Measurements from ENCODE around the gene TLL1.

TLL1 gene

DNA sequence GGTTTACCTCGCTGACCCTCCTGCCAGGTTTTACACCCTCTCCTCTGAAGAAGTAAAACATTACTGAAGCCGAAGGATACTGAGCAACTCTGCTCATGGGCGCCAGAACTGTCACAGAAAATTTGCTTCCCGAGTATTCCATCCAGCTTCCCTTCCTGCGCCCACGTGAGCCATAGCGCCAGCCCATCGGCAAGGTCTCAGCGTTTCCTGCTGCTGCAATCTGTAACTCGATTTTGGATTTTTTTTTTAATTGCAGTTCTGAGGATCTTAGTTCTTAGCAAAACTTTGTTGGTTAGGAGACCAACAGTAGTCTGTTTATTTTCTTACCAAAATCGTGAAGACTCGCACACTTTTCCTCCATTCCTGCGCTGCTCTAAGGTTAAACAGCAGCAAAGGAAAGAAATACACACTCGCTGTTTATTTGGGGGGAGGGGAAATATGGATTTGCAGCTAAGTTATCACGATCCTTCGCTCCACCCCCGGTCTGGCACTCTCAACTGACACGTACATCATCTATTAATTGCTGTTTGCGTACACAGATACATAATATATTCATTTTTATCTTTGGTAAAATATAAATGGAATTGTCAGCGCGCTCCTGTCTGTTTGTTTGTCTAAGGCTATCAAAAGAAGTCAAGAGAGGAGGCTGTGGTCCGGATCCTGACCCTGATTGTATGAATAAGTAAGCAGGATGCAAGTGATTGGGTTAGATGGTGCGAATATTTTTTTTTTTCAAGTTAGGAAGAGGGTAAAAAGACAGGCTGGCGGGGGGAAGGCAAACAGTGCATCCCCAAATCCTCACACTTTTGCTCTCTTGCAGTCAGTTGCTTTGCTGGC is at the start of gene TLL1:
TSS of gene TLL1 (plus strand) at position 777 of the 837 bp plus-strand sequence. CDS start 668 bp downstream, outside the sequence.
- no peak within 1 kb of the TSS for H3K27ac ChIP-seq
- DNase-seq (ENCODE audit: low read depth, low spot score), result no peak

DNA sequence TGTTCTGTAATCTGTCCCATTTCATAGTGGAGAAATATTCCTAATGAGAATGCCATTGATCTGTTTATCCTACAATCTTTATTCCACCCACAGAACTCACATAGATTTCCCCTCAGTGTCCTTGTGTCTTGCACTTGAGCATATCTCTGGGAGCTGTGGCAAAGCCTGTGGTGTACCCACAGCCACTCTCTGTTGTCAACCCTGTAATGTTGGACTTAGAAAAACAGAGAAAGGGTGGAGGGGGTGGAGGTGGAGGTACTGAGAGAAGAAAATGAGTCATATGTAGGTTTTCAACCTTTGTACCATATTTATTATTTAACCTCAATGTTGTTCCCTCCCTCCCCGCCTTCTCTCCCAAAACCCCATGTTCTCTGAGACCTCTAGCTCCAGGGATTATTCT is 46.9 kb upstream of the TLL1 start:
- no peak for DNase-seq (ENCODE audit: low read depth, low spot score)
- no peak overlapping the region for H3K27ac ChIP-seq

DNA sequence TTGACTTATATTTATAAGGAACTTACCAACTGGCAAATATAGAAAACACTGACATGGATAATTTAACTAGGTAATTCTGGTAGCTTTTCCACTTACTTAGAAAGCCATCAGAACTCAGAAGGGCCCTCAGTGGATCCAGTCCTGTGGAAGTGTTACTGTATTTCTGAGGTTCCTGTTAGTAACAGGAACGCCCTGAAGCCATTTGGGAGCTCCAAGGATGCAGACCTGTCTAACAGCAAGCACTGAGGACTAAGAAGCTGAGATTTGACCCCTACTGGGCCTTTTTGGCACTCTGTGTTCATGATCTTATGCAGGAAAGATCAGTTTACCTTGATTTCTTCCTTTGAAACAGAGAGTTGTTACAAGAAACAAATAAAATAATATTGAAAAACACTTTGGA is 46.0 kb upstream of the TLL1 start:
- no peak overlapping the region for H3K27ac ChIP-seq
- no peak for DNase-seq (ENCODE audit: low read depth, low spot score)

DNA sequence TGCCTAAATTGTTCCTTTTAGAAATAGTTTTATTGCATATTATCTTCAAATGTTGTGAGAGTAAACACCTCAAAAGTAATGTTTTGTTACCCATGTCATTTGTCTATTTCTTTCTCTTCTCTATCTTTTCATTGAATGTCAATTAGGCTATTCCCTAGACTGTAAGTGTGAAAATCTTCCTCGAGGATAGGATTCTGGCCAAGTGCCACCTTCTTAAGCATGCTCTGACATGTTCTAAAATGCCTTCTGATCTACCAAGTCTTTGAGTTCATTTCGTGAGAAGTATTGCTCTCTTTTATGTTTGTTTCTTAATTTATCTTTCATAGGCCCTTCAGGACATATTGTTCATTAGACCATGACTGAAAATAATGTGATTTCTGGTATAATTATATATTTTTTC is 44.1 kb upstream of the TLL1 start:
- no peak for DNase-seq (ENCODE audit: low read depth, low spot score)
- no peak overlapping the region for H3K27ac ChIP-seq

DNA sequence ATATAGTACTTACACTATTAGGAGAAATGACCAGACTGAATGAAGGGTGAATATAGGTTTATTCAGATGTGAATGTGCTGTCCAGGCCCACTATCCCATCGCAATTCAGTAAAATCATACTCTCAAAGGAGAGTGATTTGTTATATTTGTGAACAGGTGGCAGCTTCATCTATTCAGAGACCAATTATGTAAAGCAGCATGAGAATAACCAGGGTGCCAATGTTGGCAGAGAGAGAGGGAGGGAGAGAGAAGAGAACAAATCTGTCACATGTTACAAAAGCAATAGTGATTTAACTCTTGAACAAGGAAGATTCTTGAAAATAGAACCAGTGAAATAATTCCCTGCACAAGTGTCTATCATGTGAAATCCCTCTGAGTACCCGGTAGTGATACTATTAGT is 38.9 kb upstream of the TLL1 start:
- no peak for DNase-seq (ENCODE audit: low read depth, low spot score)
- H3K27ac ChIP-seq, result no peak overlapping the region

DNA sequence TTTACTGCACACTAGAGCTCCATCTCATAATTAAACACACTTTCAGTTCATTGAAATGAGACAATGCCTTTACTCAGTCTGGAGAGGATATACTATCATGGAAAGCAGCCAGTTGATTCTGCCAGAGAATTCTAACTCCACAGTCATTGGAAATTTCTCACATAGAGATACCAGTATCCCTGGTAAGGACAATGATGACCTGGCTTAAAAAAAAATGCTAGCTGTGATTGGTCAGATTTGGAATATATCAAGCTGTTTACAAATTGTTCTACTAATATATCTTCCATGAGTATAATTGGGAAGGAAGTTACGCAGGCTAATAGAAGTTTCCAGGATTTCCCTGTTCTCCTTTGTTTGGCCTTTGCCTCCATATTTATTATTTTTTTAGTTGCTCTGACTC is 34.5 kb upstream of the TLL1 start:
- no peak for DNase-seq (ENCODE audit: low read depth, low spot score)
- no peak overlapping the region for H3K27ac ChIP-seq

DNA sequence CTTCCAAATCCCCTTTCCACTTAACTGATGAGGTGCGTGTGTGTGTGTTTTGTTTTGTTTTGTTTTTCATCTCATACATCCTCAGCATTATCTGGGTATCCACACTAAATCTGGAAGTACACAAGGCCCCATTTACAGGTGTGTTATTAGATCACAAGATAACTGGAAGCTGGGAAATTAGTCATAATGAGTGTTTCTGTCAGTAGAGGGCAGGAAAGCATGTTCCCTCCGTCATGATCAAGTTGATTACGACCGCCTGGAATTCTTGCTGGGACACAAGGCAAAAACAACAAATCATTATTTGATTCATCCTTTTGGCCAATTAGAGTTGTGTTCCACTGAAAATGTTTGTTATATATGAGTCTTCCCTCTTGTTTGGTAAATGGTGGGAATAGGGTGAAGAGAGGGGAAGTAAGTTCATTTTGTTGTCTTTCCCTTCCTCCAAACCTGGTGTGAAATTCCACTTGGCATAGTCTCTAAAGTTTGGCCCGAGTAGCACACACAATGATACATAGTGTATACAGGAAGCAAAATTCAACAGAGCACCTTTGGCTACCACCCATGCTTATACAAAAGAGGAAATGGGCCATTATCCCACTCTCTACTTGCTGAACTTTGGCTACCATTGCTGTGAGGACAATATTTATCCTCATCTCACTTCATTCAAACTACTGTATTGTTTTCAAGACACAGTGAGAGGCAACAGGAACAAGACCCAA is 33.3 kb upstream of the TLL1 start:
- no peak overlapping the region for H3K27ac ChIP-seq
- peak; percentile 10 for DNase-seq (ENCODE audit: low read depth, low spot score)

DNA sequence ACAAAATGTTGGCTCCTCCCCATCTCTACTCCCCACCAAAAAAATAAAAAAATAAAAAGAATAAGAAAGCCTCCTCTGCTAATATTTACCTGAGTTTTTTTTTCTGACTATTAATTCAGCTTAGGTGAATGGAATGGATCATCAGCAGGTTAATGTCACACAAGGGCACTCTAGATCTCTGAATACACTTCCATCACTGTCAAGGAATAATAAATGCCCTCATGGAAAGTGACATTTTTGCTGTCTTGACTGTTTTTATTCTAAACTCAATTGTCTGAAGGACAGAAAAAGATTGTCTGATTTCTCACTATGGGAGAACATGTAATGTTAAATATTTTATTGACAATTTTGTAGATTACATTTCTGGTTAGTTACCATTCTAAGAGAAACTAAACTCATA is 30.4 kb upstream of the TLL1 start:
- H3K27ac ChIP-seq, result no peak overlapping the region
- no peak for DNase-seq (ENCODE audit: low read depth, low spot score)

DNA sequence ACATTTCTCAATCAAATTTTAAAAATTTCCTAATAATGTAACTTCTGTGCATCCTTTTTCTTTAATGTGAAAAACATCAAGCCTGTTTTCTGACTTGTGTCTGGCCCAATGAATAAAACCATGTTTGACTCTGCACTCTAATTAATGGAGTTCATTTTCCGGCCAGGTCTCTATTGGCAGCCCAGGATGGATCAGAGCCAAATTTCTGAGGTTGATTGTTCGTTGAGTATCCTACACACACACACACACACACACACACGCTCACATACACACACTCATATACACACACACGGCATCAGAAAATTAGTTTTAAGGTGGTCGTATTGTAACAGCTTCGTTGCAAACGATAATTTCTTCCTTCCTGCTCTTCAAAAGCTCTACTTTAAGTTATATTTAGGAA is 28.9 kb upstream of the TLL1 start:
- no peak for DNase-seq (ENCODE audit: low read depth, low spot score)
- H3K27ac ChIP-seq, result no peak overlapping the region

DNA sequence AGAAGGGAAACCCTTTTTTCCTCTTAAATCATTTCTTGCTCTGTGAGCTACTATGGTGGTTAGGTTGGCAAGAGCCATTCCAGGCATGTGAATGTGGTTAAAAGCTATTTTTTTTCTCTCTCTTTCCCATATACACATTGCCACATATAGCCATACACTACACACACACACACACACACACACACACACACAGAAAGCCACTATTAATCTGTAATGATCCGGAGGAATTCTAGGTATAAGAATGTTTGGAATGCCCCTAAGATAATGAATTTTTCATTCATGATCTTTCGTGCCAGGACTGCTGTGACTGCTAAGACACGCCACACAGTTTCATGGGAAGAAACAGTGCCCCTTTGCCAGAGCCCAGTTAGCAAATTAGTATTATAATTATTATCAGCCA is 21.8 kb upstream of the TLL1 start:
- no peak overlapping the region for H3K27ac ChIP-seq
- DNase-seq (ENCODE audit: low read depth, low spot score), result no peak

DNA sequence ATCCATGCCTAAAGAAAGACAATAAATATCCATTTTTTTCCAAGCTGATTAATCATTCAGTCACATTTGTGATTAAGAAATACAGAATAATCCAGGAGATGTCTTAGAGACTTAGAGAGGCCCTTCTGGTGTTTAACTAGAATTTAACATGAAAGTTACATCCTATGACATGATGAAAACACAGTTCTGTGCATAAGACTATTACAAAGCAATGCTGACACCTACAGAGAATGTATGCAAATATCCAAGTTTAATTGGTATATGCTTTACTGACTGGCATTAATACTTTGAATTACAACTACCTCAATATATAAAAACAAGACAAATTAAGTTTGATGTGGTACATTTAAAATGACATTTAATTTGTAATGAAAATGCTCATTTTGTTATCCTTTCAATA is 17.8 kb upstream of the TLL1 start:
- no peak for DNase-seq (ENCODE audit: low read depth, low spot score)
- H3K27ac ChIP-seq, result no peak overlapping the region

DNA sequence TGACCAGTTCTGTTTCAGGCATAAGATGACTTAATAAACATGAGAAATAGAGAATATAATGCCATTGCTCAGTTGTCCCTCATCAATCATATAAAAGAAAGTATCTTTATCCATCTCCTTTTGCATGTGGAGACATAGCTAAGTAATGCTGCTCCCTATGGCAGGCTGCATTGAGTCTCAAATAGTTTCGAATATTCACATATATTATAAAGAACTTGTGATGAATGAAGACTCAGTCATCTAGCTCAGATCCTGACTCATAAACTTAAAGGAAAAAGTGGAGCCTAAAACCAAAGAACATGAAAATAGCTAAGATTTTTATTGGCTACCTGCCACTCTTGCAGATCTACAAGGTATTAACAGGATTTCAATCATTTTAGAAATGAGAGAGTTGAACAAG is 11.7 kb upstream of the TLL1 start:
- H3K27ac ChIP-seq, result no peak overlapping the region
- DNase-seq (ENCODE audit: low read depth, low spot score), result no peak

DNA sequence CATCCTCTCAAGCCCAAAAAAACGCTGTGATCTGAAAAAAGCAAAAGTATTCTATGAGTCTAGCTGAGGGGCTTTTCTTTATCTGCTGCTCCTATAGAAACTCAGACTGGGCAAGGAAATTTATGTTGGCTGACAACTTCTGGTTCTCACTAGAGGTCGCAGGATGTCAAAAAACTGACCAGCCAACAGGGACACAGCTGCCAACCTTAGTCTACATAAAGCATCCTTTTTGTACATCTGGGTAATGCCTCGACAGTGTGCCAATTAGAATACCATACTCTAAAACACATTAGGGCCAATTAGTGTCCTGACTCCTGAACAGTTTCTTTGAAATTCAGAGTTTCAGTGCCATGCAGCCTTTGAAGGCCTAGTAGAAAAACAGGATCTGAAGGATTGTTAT is 8.8 kb upstream of the TLL1 start:
- no peak for DNase-seq (ENCODE audit: low read depth, low spot score)
- H3K27ac ChIP-seq, result no peak overlapping the region

DNA sequence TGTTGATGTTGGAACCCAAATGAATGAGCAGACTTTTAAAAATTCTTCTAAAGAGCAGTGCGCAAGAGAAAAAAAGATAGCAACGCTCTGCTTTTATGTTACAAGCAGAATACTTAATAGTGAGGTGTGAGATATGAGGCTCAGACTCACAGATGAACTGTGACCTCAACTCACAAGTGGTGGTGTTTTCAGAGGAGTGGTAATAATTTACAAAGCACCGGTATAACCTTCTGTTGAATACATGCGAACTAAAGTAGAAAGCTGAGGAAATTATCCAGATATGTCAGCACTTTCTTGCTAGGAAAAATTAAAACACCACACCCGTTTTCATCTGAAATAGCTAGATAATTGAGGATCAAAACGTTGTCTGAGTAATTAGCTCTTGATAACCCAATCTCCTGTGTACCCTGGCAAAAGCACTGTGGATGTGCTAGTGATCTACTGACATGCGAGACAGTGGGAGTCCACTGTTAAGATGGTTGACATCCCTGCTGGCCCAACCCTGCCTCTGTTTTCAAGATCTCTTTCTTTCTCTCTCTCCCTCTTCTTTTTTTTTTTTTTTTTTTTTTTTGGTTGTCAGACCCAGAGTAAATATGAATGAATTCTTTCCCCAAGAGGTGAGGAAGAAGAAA is 6.9 kb upstream of the TLL1 start:
- no peak overlapping the region for H3K27ac ChIP-seq
- DNase-seq (ENCODE audit: low read depth, low spot score), result no peak

DNA sequence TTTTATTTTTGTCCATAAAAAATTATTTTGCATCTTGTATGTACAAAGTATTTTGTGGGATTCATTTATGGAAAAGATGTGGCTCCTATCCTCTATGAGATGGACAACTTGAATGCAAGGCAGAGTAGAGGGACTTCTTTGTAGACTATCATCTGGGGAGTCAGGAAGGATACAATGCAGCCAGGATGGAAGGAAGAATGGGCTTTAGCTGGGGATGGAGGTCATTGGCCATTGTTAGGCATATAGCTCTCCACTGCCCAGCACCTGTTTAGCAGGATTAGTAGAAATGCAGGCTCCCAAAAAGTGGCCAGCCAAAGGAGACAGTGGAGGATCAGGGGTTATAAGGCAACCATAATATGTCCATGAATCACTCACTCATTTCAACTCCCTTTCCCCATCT is 5.1 kb upstream of the TLL1 start:
- no peak overlapping the region for H3K27ac ChIP-seq
- no peak for DNase-seq (ENCODE audit: low read depth, low spot score)

DNA sequence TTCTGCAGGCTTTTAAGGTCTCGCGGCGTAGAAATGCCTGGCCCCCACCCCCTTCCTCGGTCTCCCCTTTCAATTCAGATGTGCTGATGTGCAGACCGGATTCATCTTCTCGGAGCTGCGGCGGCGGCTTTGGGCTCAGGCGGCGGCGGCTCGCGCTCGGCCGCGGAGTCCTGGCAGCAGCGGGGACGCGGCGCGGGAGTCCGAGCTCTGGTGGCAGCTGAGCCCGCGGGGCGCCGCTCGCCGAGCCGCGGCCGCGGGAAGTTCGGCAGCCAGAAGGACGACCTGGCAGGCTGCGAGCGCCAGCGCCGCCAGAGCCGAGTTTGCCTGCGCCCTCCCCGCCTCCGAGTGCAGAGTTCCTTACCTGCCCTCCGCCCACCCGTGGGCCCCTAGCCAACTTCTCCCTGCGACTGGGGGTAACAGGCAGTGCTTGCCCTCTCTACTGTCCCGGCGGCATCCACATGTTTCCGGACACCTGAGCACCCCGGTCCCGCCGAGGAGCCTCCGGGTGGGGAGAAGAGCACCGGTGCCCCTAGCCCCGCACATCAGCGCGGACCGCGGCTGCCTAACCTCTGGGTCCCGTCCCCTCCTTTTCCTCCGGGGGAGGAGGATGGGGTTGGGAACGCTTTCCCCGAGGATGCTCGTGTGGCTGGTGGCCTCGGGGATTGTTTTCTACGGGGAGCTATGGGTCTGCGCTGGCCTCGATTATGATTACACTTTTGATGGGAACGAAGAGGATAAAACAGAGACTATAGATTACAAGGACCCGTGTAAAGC is 448 bp downstream of the TLL1 start:
- DNase-seq (ENCODE audit: low read depth, low spot score), result no peak
- H3K27ac ChIP-seq, result no peak overlapping the region

DNA sequence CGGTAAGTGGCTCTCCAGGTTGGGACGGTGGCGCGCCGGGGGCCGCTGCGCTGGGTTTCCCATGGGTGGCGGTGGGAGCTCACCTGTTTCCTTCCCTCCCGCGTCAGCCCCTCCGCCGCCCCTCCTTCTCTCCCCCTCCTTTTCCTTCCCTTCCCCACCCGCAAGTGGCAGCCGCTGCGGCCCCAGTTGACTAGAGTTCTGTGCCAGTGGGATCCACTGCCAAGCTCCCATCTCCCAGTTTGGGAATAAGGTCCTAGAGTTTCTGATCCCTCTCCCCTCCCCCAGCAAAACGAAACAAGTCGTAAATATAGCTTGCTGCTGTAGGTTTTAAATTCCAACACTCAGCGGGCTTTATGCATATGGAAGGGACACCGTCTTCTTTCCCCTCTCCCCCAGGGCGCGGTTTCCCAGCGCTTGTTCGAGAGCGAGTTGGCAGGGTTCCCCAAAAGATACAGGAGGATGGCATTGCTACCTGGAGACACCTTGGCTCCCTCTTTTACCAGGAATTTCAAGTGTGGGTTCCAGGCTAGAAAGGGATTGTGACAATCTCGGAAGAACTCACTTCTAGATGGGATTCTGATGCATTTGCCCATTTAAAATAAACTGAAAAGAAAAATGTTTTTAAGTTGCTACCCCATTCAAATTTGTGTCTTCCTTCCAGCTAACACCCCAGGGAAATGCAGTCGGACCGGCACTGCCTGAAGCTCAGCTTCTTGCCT is 1.2 kb downstream of the TLL1 start:
- DNase-seq (ENCODE audit: low read depth, low spot score), result no peak
- H3K27ac ChIP-seq, result no peak overlapping the region

DNA sequence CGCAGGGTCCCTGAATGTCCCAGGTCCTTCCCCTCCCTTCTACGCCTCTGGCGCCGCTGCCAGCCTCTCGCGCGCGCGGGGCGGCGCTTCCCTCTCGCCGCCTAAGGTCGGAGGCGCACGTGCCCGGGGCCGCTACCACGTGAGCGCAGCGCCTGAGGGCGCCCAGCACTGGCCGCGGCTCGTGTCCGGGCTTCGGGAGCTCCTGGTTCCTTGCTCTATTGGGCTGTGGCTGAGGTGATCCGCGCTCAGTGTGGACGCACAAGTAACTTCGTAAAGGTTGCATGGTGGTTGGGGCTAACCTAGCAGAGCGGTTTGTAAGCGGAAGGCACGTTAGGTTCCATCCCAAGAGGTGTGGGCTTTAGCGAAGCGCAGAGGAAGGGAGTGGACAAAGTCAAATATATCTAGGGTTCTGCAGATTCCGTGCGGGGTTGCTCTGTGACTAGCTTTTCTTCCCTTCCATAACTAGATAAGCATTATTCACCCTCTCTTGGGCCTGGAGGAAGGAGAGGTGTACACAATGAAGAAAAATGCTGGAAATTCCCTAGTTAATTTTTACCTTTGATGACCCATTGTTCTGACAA is 1.8 kb downstream of the TLL1 start:
- no peak for DNase-seq (ENCODE audit: low read depth, low spot score)
- H3K27ac ChIP-seq, result no peak overlapping the region

DNA sequence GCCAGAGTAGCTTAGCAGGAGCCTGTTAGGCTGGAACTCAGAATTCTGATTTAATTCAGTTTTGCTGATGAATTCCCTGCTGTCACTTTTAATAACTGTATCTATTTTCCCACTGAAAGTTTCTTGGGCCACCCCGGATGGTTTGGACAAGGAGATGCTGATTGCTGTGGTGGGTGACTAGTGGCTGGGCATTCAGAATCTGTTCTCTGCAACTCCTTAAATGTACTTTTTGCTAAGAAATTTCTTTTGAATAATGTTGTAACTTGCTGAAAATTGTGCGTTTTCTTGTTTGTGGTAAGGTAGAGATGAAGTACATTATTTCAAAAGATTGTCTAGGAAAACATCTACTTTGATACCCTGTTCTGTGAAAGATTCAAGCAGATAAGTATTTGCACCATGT is 2.4 kb downstream of the TLL1 start:
- DNase-seq (ENCODE audit: low read depth, low spot score), result no peak
- no peak overlapping the region for H3K27ac ChIP-seq

DNA sequence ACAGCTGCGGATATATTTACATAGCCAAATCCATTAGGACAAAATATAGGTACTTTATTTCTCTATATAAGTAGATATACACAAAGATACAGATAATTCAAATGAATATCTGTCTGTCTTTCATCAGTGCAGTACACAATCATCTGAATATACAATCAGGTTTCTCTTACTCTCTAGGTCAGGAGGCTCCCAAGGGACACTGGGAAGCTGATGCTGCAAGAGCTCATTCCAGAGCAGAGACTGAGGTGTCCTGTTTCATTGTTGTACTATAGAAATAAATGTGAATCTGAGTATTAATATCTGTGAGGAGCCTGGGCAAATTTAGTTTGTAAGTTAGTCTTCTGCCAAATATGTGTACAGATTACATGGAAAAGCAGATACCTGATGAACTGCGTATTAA is 4.2 kb downstream of the TLL1 start:
- DNase-seq (ENCODE audit: low read depth, low spot score), result no peak
- H3K27ac ChIP-seq, result no peak overlapping the region
